ENCODE data around the gene LRRC2.
A peak's percentile ranks its signal among the peaks of the same experiment; 100 is the strongest.
"Not testable (repeated sequence)": the region's sequence is repeated elsewhere in the genome, so short reads cannot be mapped to it uniquely, and the experiment has no call there.

LRRC2 gene, protein sequence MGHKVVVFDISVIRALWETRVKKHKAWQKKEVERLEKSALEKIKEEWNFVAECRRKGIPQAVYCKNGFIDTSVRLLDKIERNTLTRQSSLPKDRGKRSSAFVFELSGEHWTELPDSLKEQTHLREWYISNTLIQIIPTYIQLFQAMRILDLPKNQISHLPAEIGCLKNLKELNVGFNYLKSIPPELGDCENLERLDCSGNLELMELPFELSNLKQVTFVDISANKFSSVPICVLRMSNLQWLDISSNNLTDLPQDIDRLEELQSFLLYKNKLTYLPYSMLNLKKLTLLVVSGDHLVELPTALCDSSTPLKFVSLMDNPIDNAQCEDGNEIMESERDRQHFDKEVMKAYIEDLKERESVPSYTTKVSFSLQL
- total RNA-seq, result 17.5 to 19.3 reads per million in 2 donors

GRCh38 chr3:46566040-46566641 lies at the start of gene LRRC2:
Gene LRRC2, minus strand, starts transcription at chr3:46566302. Its CDS starts 14,711 bp downstream, at chr3:46551591.
- peak; percentile 9 for DNase-seq

DNA sequence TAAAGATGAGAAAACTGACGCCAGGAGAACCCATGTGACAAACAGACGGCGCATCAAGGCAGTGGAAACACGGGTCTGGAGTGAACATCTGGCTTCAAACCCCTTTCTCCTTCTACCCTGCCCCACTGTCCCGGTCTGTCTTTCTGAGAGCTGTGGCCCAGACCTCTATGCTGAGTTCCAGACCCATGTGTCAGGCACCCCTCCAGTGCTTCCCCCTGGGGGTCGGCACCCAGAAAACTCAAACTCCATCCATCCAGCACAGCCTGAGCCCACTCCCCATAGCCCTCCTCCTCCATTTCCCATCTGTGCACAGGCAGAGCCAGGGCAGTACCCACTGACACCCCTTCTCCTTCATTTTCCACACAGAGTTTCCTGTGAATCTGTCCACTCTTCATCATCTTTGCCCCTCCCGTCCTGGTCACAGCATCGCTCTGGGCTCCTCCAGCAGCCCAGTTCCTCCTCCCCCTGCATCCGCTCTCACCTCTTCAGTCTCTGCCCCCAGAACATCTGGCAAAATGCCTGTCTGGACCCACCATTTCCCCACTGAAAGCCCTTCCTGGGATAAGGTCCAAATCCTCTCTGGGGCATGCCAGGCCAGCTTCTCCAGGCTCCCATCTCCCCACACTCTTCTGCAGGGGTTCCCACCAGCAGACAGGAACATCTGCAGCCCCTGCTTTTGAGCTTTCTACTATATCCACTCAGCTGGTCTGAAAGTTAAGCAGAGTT lies 49.1 kb upstream of the LRRC2 start:
- no peak for DNase-seq

GRCh38 chr3:46614431-46614830 lies 48.3 kb upstream of the LRRC2 start:
- DNase-seq, result no peak

GRCh38 chr3:46613313-46614005 lies 47.4 kb upstream of the LRRC2 start:
- no peak for DNase-seq

- DNase-seq, result no peak
Observed at GRCh38 chr3:46612324-46612723, 46.2 kb upstream of the LRRC2 start, which contains the start of gene FAM240A. Gene FAM240A, plus strand, starts transcription at chr3:46612525. Its CDS starts 159 bp downstream, at chr3:46612684.

DNA sequence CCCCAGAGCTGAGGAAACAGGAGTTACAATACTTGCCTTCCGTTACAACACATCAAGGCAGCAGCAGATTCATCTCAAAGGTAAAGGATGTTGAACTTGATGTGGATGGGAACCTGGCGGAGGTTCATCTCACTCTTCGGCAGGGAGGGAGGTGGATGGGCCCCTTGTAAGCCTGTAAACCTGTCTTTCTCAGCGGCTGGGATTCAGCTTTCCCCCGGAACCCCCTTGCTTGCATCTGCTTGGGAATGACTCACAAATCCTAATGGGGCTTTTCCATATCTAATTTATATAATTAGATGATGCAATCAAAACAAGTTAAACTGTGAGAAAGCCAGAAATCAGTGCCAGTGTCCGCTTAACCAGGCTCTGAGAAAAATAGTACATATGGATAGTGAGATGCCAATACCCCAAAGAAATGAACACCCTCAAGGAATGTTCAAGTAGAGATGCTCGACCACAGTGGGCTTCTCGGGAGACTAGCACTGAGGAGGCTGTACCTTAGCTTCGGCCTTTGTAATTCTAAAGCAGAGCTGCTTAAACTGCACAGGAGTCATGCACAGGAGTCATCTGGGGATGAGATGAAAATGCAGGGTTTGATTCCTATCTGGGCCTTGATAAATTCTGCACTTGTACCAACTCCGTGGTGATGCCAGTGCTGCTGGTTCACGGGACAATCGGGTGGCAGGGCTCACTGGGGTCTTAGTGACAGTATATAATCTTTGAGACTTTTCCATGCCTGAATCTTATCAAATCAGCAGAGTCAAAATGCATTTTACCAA lies 44.0 kb upstream of the LRRC2 start:
- no peak for DNase-seq

- no peak for DNase-seq
Observed at GRCh38 chr3:46609212-46609721, 43.2 kb upstream of the LRRC2 start.

DNA sequence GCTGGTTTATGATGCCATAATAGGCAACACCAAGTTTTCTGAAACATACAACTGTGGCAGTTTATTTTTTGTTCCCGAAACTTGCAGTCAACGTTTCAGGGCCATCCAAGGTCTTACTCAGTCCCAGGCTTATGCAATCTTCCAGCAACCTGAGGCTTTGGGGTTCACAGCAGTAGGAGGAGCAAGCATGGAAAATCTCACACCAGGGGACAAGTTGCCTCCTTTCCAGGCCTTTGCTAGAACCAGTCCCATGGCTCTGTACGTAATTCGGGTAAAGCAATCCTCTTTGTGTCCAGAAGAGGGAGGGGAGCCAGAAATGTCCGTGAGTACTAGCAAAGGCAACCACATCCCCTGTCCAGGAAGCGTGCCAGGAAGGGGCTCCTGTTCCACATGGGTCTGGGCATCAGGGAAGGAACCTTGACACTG lies 41.5 kb upstream of the LRRC2 start:
- no peak for DNase-seq

GRCh38 chr3:46604127-46604526 lies 38.0 kb upstream of the LRRC2 start:
- DNase-seq, result no peak

DNA sequence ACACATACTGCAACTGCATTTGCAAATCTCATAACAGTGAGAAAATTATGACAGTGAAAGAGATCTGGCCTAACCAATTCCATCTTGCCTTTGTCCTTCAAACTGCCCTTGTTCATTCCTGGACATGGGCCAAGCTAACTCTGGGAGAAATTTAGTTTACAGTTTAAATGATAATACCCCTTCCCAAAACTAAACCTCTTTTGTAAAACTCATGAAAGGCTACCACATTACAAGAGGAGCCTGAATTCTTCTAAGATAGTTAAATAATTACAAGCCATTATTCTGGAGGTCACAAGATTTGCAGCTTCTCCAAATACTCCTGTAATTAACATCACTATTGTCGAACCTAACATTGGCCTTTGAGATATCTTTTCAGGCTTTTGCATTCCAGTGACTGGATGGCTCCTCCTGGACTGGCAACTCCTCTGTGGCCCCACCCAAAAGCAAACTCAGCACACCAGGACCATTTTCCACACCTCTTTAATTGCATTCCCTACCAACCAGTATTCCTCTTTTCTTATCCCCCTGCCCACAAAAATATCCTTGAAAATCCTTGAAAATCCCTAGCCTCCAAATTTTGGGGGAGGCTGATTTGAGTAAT lies 37.4 kb upstream of the LRRC2 start:
- no peak for DNase-seq

DNA sequence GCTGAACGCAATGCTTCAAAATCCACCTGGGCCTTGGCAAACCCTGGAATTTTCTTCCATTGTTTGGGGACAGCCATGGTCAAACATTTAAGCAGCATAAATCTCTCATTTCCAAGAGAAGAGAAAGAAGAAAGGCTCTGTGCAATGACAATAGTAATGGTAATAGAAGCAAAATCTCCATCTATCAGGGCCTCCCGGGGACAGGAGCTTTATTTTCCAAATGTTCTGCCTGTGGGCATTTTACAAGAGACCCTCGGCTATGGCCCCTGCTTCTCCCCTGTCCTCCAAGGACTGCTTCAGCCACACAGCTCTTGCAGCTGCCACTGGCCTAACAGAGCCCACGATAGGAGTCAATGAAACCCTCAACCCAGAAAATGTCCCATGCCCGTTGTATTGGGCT lies 33.5 kb upstream of the LRRC2 start:
- no peak for DNase-seq

DNA sequence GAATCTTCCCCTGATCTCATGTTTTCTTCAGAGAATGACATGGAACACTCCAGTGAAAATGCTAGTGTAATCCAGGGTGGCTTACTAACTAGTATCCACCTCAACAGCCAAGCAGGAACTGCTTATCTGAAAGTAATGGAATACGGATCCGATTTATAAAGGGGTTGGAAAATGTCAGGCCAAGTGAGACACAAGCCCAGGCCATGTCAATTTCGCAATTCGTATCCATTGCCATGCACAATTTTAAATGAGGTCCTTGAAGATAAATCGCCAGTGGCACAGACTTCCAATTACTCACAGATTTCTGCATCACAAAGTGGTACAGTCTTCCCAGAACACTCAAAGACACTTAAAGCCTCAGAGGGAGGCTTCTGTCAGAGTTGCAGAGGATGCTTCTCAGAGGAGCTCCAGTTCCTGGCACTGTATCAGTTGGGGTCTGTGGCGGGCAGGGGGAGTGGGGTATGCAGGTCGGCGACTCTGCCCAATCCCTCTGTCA lies 29.8 kb upstream of the LRRC2 start:
- DNase-seq, result no peak

DNA sequence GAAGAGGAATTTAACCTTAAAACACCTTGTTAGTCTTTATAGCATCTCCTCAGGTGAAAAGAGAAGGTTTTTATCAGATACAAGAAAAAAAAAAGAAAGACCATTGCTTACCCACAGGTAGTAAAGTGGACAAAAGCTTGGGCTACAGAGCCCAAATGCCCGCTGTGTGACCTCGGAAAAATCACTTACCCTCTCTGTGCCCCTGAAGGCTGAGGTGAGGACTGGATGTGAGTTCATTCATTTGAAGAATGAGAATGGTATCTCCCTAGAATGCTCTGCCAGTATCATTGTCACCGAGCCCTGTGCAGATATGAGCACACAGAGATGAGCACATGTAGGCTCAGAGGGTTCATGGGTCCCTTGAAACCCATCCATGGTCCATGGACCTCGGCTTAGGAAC lies 28.6 kb upstream of the LRRC2 start:
- no peak for DNase-seq

- no peak for DNase-seq
Observed at GRCh38 chr3:46593979-46594378, 27.9 kb upstream of the LRRC2 start.

DNA sequence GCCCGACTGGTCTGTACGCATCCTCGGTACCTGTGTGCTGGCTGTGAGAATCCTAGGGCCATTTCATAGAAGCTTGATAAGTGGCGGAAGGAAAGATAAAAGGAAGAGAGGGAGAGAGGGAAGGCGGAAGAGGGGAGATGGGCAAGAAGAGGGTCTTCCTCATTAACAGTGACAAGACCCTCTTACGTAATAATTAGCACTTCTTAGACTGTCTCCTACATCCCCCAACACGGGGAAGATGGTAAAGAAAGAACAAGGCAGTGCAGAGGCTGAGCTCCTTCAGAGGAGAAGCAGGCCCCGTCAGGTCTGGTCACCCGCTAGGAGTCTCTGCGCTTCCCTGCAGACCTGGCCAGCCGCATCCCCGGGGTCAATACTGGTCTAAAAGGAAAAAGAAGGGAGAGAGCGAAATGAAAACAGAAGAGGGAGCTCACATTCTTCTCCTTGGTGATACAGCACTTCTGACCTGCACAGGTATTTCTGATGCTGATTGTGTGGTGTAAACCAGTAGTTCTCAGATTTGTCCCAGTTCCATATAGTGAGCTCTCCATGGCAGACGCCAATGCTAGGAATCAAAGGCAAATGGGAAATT lies 27.3 kb upstream of the LRRC2 start:
- DNase-seq, result no peak

- not testable (repeated sequence) for DNase-seq
Observed at GRCh38 chr3:46587268-46587667, 21.2 kb upstream of the LRRC2 start.

DNA sequence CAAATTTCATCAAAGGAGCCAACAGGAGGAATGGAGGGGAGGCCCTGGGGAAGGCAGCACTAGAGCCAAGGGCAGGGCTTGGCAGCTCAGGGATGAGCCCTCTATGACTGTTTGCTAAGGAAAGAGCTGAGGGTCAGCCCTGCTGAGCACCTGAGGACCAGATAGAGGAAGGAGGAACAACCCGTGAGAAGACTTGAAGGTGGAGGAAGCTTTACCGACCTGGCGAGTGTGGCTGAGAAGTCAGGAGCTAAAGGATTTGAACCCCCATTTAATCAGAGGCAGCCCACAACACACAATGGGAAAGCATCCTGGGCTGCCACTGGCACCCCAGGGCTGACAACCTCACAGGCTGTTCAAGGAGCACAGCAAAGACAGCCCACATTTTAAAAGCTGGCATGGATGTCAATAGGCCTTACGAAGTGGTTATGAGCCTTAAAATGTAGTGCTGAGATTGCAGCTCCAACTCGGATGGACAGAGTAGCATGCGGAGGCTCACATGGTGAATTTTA lies 20.7 kb upstream of the LRRC2 start:
- DNase-seq, result no peak

DNA sequence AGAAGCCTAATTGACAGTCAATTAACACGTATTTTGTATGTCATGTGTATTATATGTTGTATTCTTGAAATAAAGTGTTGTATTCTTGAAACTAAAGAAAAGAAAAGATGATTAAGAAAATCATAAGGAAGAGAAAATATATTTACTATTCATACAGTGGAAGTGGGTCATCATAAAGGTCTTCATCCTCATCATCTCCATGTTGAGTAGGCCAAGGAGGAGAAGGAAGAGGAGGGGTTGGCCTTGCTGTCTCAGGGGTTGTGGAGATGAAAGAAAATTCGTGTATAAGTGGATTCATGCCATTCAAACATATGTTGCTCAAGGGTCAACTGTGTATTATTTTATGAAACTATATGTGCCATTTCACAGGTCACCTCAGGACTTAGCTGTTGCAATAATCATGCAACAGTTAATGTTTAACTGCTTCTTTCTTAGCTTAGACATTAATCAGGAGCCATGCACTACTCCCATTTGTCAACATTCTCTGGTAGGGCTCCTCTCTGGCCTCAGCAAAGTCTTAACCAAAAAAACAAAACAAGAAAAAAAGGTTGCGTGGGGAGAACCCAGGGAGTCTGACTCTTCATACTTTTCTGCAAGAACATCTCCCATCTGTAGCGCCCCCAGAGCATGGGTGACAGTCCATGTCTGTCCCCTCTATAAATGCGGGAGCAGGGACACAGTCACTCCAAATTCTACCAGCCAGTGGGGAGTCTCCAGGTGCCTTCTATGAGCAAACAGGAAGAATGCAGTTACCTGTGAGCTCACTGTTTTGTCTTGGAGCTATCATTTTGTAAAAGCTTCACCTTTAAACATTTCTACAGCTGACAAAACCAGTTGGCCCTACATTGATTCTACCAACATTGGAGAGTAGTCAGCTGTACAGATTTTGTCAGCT lies 19.9 kb upstream of the LRRC2 start:
- no peak for DNase-seq

GRCh38 chr3:46584598-46585467 lies 18.7 kb upstream of the LRRC2 start:
- DNase-seq, result no peak

All from activated gamma-delta T cell (primary cell).